Loucy (cell line): Measurements from ENCODE around the gene GSTA2.

ENCODE experiments used
- H2AFZ ChIP-seq: fragments of 200-600 bp; sonication (generic); 2 replicates; pipeline ENCODE4 v1.6.0; 2016; ENCODE audit warnings: antibody characterized with exemption, mild to moderate bottlenecking, low read length, moderate library complexity
- H3F3A ChIP-seq: fragments of 200-600 bp; 2 replicates; pipeline ENCODE4 v1.6.0; 2016; ENCODE audit warnings: antibody characterized with exemption, low read depth, mild to moderate bottlenecking
- H3K27me3 ChIP-seq: fragments of 200-600 bp; sonication (generic); 2 replicates; pipeline ENCODE4 v1.6.1; 2014; ENCODE audit warnings: low read length, mild to moderate bottlenecking; ENCODE audit not compliant: insufficient read depth, poor library complexity, severe bottlenecking
- H3K36me3 ChIP-seq: fragments of 200-600 bp; sonication (generic); 2 replicates; pipeline ENCODE4 v1.6.1; 2016; ENCODE audit warnings: low read length; ENCODE audit not compliant: insufficient read depth
- H3K4me1 ChIP-seq: fragments of 200-600 bp; sonication (generic); 2 replicates; pipeline ENCODE4 v1.5.1; 2014; ENCODE audit warnings: low read length, mild to moderate bottlenecking; ENCODE audit not compliant: insufficient read depth, poor library complexity, severe bottlenecking
- H3K4me2 ChIP-seq: fragments of 200-600 bp; sonication (generic); 2 replicates; pipeline ENCODE4 v1.6.0; 2014; ENCODE audit warnings: antibody characterized with exemption, low read length, low read depth, mild to moderate bottlenecking; ENCODE audit not compliant: poor library complexity, severe bottlenecking
- H3K4me3 ChIP-seq: fragments of 200-600 bp; sonication (generic); 2 replicates; pipeline ENCODE4 v1.5.1; 2014; ENCODE audit warnings: low read length, mild to moderate bottlenecking, mixed read lengths; ENCODE audit not compliant: poor library complexity, severe bottlenecking
- H3K79me2 ChIP-seq: fragments of 200-600 bp; sonication (generic); 2 replicates; pipeline ENCODE4 v1.6.1; 2014; ENCODE audit warnings: low read length; ENCODE audit not compliant: insufficient read depth
- H3K9ac ChIP-seq: fragments of 200-600 bp; sonication (generic); 2 replicates; pipeline ENCODE4 v1.6.0; 2014; ENCODE audit warnings: mild to moderate bottlenecking, low read depth, low read length, moderate library complexity; ENCODE audit not compliant: poor library complexity, severe bottlenecking
- H3K9me2 ChIP-seq: fragments of 200-600 bp; sonication (generic); replicated peaks from 2 replicates; pipeline ENCODE4 v1.6.1; 2016; ENCODE audit warnings: low read depth, low read length, mixed read lengths
- H3K9me3 ChIP-seq: fragments of 200-600 bp; sonication (generic); 2 replicates; pipeline ENCODE4 v1.6.1; 2014; ENCODE audit warnings: mild to moderate bottlenecking, antibody characterized with exemption, low read length, low read depth; ENCODE audit not compliant: insufficient read depth
- H4K20me1 ChIP-seq: fragments of 200-600 bp; sonication (generic); 2 replicates; pipeline ENCODE4 v1.6.0; 2014; ENCODE audit warnings: antibody characterized with exemption, low read length, mild to moderate bottlenecking; ENCODE audit not compliant: insufficient read depth, poor library complexity, severe bottlenecking
- CTCF ChIP-seq: fragments of 200-600 bp; sonication (generic); conservative IDR thresholded peaks from 2 replicates; pipeline ENCODE4 v1.5.1; 2014; ENCODE audit warnings: mild to moderate bottlenecking, antibody characterized with exemption, low read length
- EZH2phosphoT487 ChIP-seq: fragments of 200-600 bp; IDR thresholded peaks from 2 replicates; pipeline ENCODE4 v1.6.1; 2018; ENCODE audit warnings: antibody characterized with exemption, mild to moderate bottlenecking, moderate library complexity, borderline replicate concordance

Gene GSTA2

GRCh38 chr6:52731719-52732118 lies 31.6 kb downstream of the GSTA2 start:
- Histone ChIP-seq H3K9me3 (no peaks in the 10 kb centered on the region), H3K9me2 (no peaks in the 10 kb centered on the region), H3K4me2 (no peak overlapping the region), H3F3A (no peaks in the 10 kb centered on the region), H3K27me3 (no peaks in the 10 kb centered on the region), H2AFZ (no peak overlapping the region), H3K36me3 (no peaks in the 10 kb centered on the region), H3K9ac (no peak overlapping the region), H3K4me1 (no peaks in the 10 kb centered on the region), H3K79me2 (no peaks in the 10 kb centered on the region), H4K20me1 (no peaks in the 10 kb centered on the region), H3K4me3 (no peak overlapping the region)
- no peak for TF ChIP-seq EZH2phosphoT487
- TF ChIP-seq CTCF = no peak

- no peak overlapping the region for H2AFZ ChIP-seq
- H3K4me2 ChIP-seq = no peak overlapping the region
- no peak overlapping the region for H3K9ac ChIP-seq
- H3K9me2 ChIP-seq = no peaks in the 10 kb centered on the region
- H3K4me3 ChIP-seq = no peak overlapping the region
- no peak for TF ChIP-seq EZH2phosphoT487
- no peak for TF ChIP-seq CTCF
- no peaks in the 10 kb centered on the region for H3F3A ChIP-seq
- H4K20me1 ChIP-seq = no peaks in the 10 kb centered on the region
- no peaks in the 10 kb centered on the region for H3K27me3 ChIP-seq
- H3K79me2 ChIP-seq = no peaks in the 10 kb centered on the region
- no peaks in the 10 kb centered on the region for H3K4me1 ChIP-seq
- H3K36me3 ChIP-seq = no peaks in the 10 kb centered on the region
- H3K9me3 ChIP-seq = no peaks in the 10 kb centered on the region
Measured at GRCh38 chr6:52729576-52729975, 33.7 kb downstream of the GSTA2 start.

GRCh38 chr6:52728394-52728793 lies 34.9 kb downstream of the GSTA2 start:
- H3K9ac ChIP-seq = no peak overlapping the region
- H3K4me2 ChIP-seq = no peak overlapping the region
- H3K9me3 ChIP-seq = no peaks in the 10 kb centered on the region
- no peaks in the 10 kb centered on the region for H3K27me3 ChIP-seq
- H3K4me1 ChIP-seq = no peaks in the 10 kb centered on the region
- H3F3A ChIP-seq = no peaks in the 10 kb centered on the region
- H3K79me2 ChIP-seq = no peaks in the 10 kb centered on the region
- TF ChIP-seq CTCF = no peak
- TF ChIP-seq EZH2phosphoT487 = no peak
- no peak overlapping the region for H3K4me3 ChIP-seq
- H4K20me1 ChIP-seq = no peaks in the 10 kb centered on the region
- no peaks in the 10 kb centered on the region for H3K9me2 ChIP-seq
- H3K36me3 ChIP-seq = no peaks in the 10 kb centered on the region
- H2AFZ ChIP-seq = no peak overlapping the region
